OCI-LY1 (cell line): ENCODE measurements around the gene MFSD6.

Experiments
- CTCF ChIP-seq: fragments of 200-600 bp; sonication (generic), shearing (Covaris generic); IDR thresholded peaks from 2 replicates; pipeline ENCODE4 v1.5.1; 2017; ENCODE audit warnings: mild to moderate bottlenecking, antibody characterized with exemption, low read length, moderate library complexity, mixed read lengths
- EZH2 ChIP-seq: fragments of 200-600 bp; sonication (generic), shearing (Covaris generic); IDR thresholded peaks from 2 replicates; pipeline ENCODE4 v1.8.0; 2017; ENCODE audit warnings: borderline replicate concordance, mixed run types, mild to moderate bottlenecking, antibody characterized with exemption, low read length, moderate library complexity, mixed read lengths

- TF ChIP-seq CTCF (no peak), EZH2 (no peak)
Observed at GRCh38 chr2:190367091-190367490, 41.1 kb upstream of the MFSD6 start.
